ENCODE results near the gene NFS1. TPM values are rescaled to one million over a fixed set of nuclear protein-coding genes. Genes with fewer than 3 reads are reported as not detected.

The NFS1 gene
- total and polyA plus RNA-seq, 2 of the 4 experiments (the other 2 are of a cell fraction): 16.5 to 35.6 TPM

- peaks cover 13% of the 10 kb centered on the region for H3K9me1 ChIP-seq (ENCODE audit: insufficient read depth, low read length)
- H2AK9ac ChIP-seq (replicated peaks; ENCODE audit: low read depth, low read length, poor library complexity): peak overlapping the region; percentile 44
- H3K23ac ChIP-seq (ENCODE audit: low read depth, low read length): no peak overlapping the region
- H4K8ac ChIP-seq (ENCODE audit: low read depth in 2 of 2, low read length in 2 of 2): no peak overlapping the region
- no peak overlapping the region for H2BK15ac ChIP-seq (ENCODE audit: low read depth, low read length)
- H4K91ac ChIP-seq (ENCODE audit: insufficient read depth, low read depth, low read length): no peak overlapping the region
- H3K27ac ChIP-seq (ENCODE audit: insufficient read depth, low read length): no peak overlapping the region
- no peak overlapping the region for H3K18ac ChIP-seq (ENCODE audit: low read depth, low read length)
- no peaks in the 10 kb centered on the region for H3K27me3 ChIP-seq (ENCODE audit: control insufficient read depth, insufficient read depth, low read length)
- H2AK5ac ChIP-seq (ENCODE audit: low read depth, low read length): no peak overlapping the region
- peaks cover 47% of the 10 kb centered on the region for H3K36me3 ChIP-seq (ENCODE audit: control insufficient read depth, insufficient read depth, low read length)
- no peak overlapping the region for H3K4me3 ChIP-seq (ENCODE audit: insufficient read depth, low read depth, low read length)
- no peak overlapping the region for H3K56ac ChIP-seq (ENCODE audit: extremely low read depth, insufficient read depth, low read length)
- no peaks in the 10 kb centered on the region; the same call in 1 of the 2 replicates for H3K4me1 ChIP-seq (ENCODE audit: control insufficient read depth, insufficient read depth, low read length)
- DNase-seq: no peak
- no peak overlapping the region for H4K5ac ChIP-seq (ENCODE audit: low read depth, low read length)
- CTCF ChIA-PET: no interaction called here
- peaks cover 11 to 33% of the 10 kb centered on the region in 2 experiments for H3K79me1 ChIP-seq (ENCODE audit: low read depth in 1 of 2, low read length in 2 of 2)
- BruUV-seq (replicated peaks): no TSS peak
- no peaks in the 10 kb centered on the region for H3K9me3 ChIP-seq (ENCODE audit: control insufficient read depth, insufficient read depth, low read length)
- no peak overlapping the region for H3K9ac ChIP-seq (ENCODE audit: low read depth, low read length)
- H3K14ac ChIP-seq (replicated peaks; ENCODE audit: low read depth, low read length): no peak overlapping the region
- H2BK120ac ChIP-seq (ENCODE audit: low read depth, low read length): no peak overlapping the region
- POLR2A ChIA-PET (ENCODE audit: unreplicated experiment): no interaction called here
- in situ Hi-C loops (cut with MboI; ENCODE audit: low sequenced_read_pairs) (no loop called here), intact Hi-C loops (cut with micrococcal nuclease) (no loop called here), dilution Hi-C loops (cut with HindIII; ENCODE audit: low sequenced_read_pairs, unreplicated experiment) (no loop called here)
- peaks cover 14% of the 10 kb centered on the region for H4K20me1 ChIP-seq (ENCODE audit: insufficient read depth, low read length)
- H2BK20ac ChIP-seq (ENCODE audit: low read depth, low read length): no peak overlapping the region
- no peak overlapping the region for H2BK5ac ChIP-seq (ENCODE audit: low read depth, low read length, poor library complexity, severe bottlenecking)
- no peak overlapping the region for H3K4ac ChIP-seq (ENCODE audit: low read depth, low read length)
- TF ChIP-seq MAFK (IDR thresholded peaks at IDR 0.05; ENCODE audit: low read depth, low read length): no peak
- TF ChIP-seq FOS (IDR thresholded peaks at IDR 0.05; ENCODE audit: low read depth, low read length): no peak
- TF ChIP-seq MXI1 (IDR thresholded peaks at IDR 0.05; ENCODE audit: borderline replicate concordance, low read depth, low read length): no peak
- no peak for TF ChIP-seq RFX5 (IDR thresholded peaks at IDR 0.05; ENCODE audit: low read depth, low read length)
- no peak for TF ChIP-seq CHD1 (IDR thresholded peaks at IDR 0.05; ENCODE audit: low read depth, low read length)
- TF ChIP-seq RAD21 (IDR thresholded peaks at IDR 0.05; ENCODE audit: low read length): no peak
- no peak for TF ChIP-seq POLR2A (IDR thresholded peaks at IDR 0.05; ENCODE audit: low read depth, low read length)
- no peak for TF ChIP-seq BHLHE40 (IDR thresholded peaks at IDR 0.05; ENCODE audit: low read depth, low read length)
- H3K4me2 ChIP-seq (ENCODE audit: low read depth, low read length): no peak overlapping the region
- no peak overlapping the region for H2AFZ ChIP-seq (replicated peaks; ENCODE audit: low read length, poor library complexity)
- no peak for ATAC-seq (ENCODE audit: low read depth)
- no CpG with 5 or more reads among the region's 8 CpGs for WGBS, 2 experiments (ENCODE audit: extremely low coverage in 2 of 2, insufficient read length in 1 of 2)
Measured at GRCh38 chr20:35627121-35627520, 72.0 kb downstream of the NFS1 start.
